ENCODE results near the gene LRRC55.

- TF ChIP-seq CTCF (IDR thresholded peaks at IDR 0.05) (no peak), POLR2A (IDR thresholded peaks at IDR 0.05) (no peak)
Measured at GRCh38 chr11:57199330-57199729, 17.6 kb downstream of the LRRC55 start.
